Measurements from ENCODE around the gene NFKBIL1. TPM values are rescaled to one million over a fixed set of nuclear protein-coding genes. Genes with fewer than 3 reads are reported as not detected.
A peak's percentile ranks its signal among the peaks of the same experiment; 100 is the strongest.

NFKBIL1 gene
- total RNA-seq, 2 donors from 2014 or later: 17.4 to 26.3 TPM

GRCh38 chr6:31580438-31580740, 33.0 kb downstream of the NFKBIL1 start:
- no peaks in the 10 kb centered on the region for H3K4me1 ChIP-seq (ENCODE audit: control insufficient read depth, insufficient read depth, low read length)
- no peak for DNase-seq
- Mint-ChIP-seq H3K36me3 (ENCODE audit: low read depth) (no peaks in the 10 kb centered on the region), H3K27me3 (ENCODE audit: insufficient read depth) (peaks cover 49% of the 10 kb centered on the region), H3K9me3 (no peaks in the 10 kb centered on the region), H3K27ac (no peak overlapping the region), H3K4me3 (peak overlapping the region; percentile 98), H3K4me1 (peaks cover 17% of the 10 kb centered on the region)
- TF ChIP-seq CTCF (conservative IDR thresholded peaks at IDR 0.05): no peak
- H3K9me3 ChIP-seq (ENCODE audit: control insufficient read depth, low read length): no peaks in the 10 kb centered on the region
- no peaks in the 10 kb centered on the region for H3K36me3 ChIP-seq (ENCODE audit: control insufficient read depth, insufficient read depth, low read length)
- H3K9ac ChIP-seq (ENCODE audit: extremely low read depth, low read length, poor library complexity, severe bottlenecking): no peak overlapping the region
- peaks cover 5% of the 10 kb centered on the region for H3K27me3 ChIP-seq (ENCODE audit: control insufficient read depth, insufficient read depth, low read length, poor library complexity, severe bottlenecking)
- peak overlapping the region; percentile 94 for H3K4me3 ChIP-seq (ENCODE audit: low read length)
- H3K27ac ChIP-seq (ENCODE audit: low read depth, low read length): no peak overlapping the region
- 70 to 74% methylated on average over 11 of the region's 11 CpGs for WGBS, 2 experiments (ENCODE audit: insufficient coverage in 1 of 2, insufficient read length in 1 of 2)

- Histone ChIP-seq H3K9me3 (ENCODE audit: control insufficient read depth, low read length) (no peaks in the 10 kb centered on the region), H3K27ac (ENCODE audit: low read depth, low read length) (no peak overlapping the region), H3K4me1 (ENCODE audit: control insufficient read depth, insufficient read depth, low read length) (no peaks in the 10 kb centered on the region), H3K27me3 (ENCODE audit: control insufficient read depth, insufficient read depth, low read length, poor library complexity, severe bottlenecking) (peaks cover 5% of the 10 kb centered on the region), H3K9ac (ENCODE audit: extremely low read depth, low read length, poor library complexity, severe bottlenecking) (peak overlapping the region; percentile 69), H3K36me3 (ENCODE audit: control insufficient read depth, insufficient read depth, low read length) (no peaks in the 10 kb centered on the region), H3K4me3 (ENCODE audit: low read length) (peak overlapping the region; percentile 94)
- H3K27ac Mint-ChIP-seq: peak overlapping the region; percentile 95
- peak; percentile 95 for DNase-seq
- H3K27me3 Mint-ChIP-seq (ENCODE audit: insufficient read depth): peaks cover 44% of the 10 kb centered on the region
- no peaks in the 10 kb centered on the region for H3K9me3 Mint-ChIP-seq
- peak overlapping the region; percentile 98 for H3K4me3 Mint-ChIP-seq
- H3K4me1 Mint-ChIP-seq: peaks cover 17% of the 10 kb centered on the region
- 2% methylated on average over 31 to 62 of the region's 62 CpGs for WGBS, 2 experiments (ENCODE audit: insufficient coverage in 1 of 2, insufficient read length in 1 of 2)
- TF ChIP-seq CTCF (conservative IDR thresholded peaks at IDR 0.05): peak; percentile 99
- no peaks in the 10 kb centered on the region for H3K36me3 Mint-ChIP-seq (ENCODE audit: low read depth)
Observed at GRCh38 chr6:31580807-31581433, 33.5 kb downstream of the NFKBIL1 start.

- Mint-ChIP-seq H3K4me3 (peak overlapping the region; percentile 98), H3K4me1 (peaks cover 17% of the 10 kb centered on the region), H3K9me3 (no peaks in the 10 kb centered on the region), H3K27ac (peak overlapping the region; percentile 95), H3K36me3 (ENCODE audit: low read depth) (no peaks in the 10 kb centered on the region), H3K27me3 (ENCODE audit: insufficient read depth) (peaks cover 36% of the 10 kb centered on the region)
- Histone ChIP-seq H3K4me3 (ENCODE audit: low read length) (peak overlapping the region; percentile 94), H3K27me3 (ENCODE audit: control insufficient read depth, insufficient read depth, low read length, poor library complexity, severe bottlenecking) (peaks cover 5% of the 10 kb centered on the region), H3K9me3 (ENCODE audit: control insufficient read depth, low read length) (no peaks in the 10 kb centered on the region), H3K4me1 (ENCODE audit: control insufficient read depth, insufficient read depth, low read length) (no peaks in the 10 kb centered on the region), H3K27ac (ENCODE audit: low read depth, low read length) (no peak overlapping the region), H3K36me3 (ENCODE audit: control insufficient read depth, insufficient read depth, low read length) (no peaks in the 10 kb centered on the region), H3K9ac (ENCODE audit: extremely low read depth, low read length, poor library complexity, severe bottlenecking) (peak overlapping the region; percentile 69)
- 41% methylated on average over 12 to 21 of the region's 21 CpGs for WGBS, 2 experiments (ENCODE audit: insufficient coverage in 1 of 2, insufficient read length in 1 of 2)
- TF ChIP-seq CTCF (conservative IDR thresholded peaks at IDR 0.05): no peak
- DNase-seq: peak; percentile 67
Observed at GRCh38 chr6:31581434-31582229, 34.2 kb downstream of the NFKBIL1 start.
